Upper lobe of left lung (tissue), 4 donors: ENCODE data around the gene HHIPL2.

Experiments used
- CTCF ChIP-seq, 6 experiments: fragments of 450-650 bp in 4 of 6; fragments of 200-600 bp in 2 of 6; sonication (generic) in 2 of 6; IDR thresholded peaks; one replicate each; pipeline ENCODE4 v1.5.1; 2016 to 2019; ENCODE audit warnings: antibody characterized with exemption in 6 of 6
- EP300 ChIP-seq, 4 donors: sonication (generic); formaldehyde crosslinking; IDR thresholded peaks; one replicate each; pipeline ENCODE4 v1.5.1; 2017; ENCODE audit warnings: antibody characterized with exemption in 4 of 4, control low read depth in 2 of 4
- POLR2A ChIP-seq, 4 donors: fragments of 450-650 bp; IDR thresholded peaks; one replicate each; pipeline ENCODE4 v1.5.1; 2016 to 2017; ENCODE audit warnings: antibody characterized with exemption in 4 of 4, mild to moderate bottlenecking in 2 of 4
- POLR2AphosphoS5 ChIP-seq, 2 donors: sonication (generic); formaldehyde crosslinking; IDR thresholded peaks; one replicate each; pipeline ENCODE4 v1.5.1; 2017; ENCODE audit warnings: antibody characterized with exemption in 2 of 2

DNA sequence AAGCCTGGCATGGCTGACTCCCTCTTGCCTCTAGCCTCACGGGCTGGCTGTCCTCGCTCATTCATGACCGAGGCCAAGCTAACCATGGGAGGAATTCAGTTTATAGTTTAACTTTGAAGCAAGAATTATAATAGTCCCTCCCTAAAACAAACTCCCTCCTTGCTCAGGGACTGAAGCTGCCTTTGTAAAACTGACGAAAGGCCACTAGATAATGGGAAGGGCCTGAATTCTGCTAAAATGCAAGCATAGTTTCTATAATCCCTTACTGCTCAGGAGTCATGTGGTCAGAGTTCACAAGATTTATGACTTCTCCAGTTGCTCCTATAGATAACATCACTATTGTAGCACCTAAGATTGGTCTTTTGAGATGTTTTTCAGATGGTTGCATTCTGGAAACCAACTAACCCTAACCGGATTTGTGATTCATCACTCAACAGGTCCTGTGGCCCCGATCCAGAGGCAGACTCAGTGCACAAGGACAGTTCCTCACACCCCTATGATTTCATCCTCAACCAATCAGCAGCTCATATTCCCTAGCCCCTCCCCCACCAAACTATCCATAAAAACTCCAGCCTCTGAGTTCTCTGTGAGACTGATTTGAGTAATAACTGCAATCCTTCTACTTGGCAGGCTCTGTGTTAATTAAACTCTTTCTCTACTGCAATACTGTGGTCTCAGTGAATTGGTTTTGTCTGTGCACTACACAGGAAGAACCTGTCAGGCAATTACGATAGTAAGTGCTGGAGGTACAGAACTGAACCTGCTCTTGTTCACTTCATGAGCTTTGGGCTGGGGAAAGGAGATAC is 26.4 kb downstream of the HHIPL2 start:
- no peak for TF ChIP-seq EP300 (IDR thresholded peaks at IDR 0.05)
- no peak for TF ChIP-seq CTCF (IDR thresholded peaks at IDR 0.05)
- no peak for TF ChIP-seq POLR2A (IDR thresholded peaks at IDR 0.05)
- no peak for TF ChIP-seq POLR2AphosphoS5 (IDR thresholded peaks at IDR 0.05)
